Epithelial cell of esophagus (primary cell): ENCODE results near the gene CPPED1.

Experiments
- DNase-seq: peaks from one replicate; pipeline ENCODE4 v3.0.0; 2010; ENCODE audit warnings: low read depth
- H3K4me3 ChIP-seq: 2 replicates; pipeline ENCODE4 v1.5.1; 2011; ENCODE audit warnings: mild to moderate bottlenecking, low read length, control low read depth
- CTCF ChIP-seq: IDR thresholded peaks from 2 replicates; pipeline ENCODE4 v1.5.1; 2011; ENCODE audit warnings: low read depth, mild to moderate bottlenecking, low read length, control low read depth, inconsistent platforms; ENCODE audit not compliant: insufficient read depth; ENCODE audit errors: missing control alignments

Gene CPPED1

GRCh38 chr16:12758031-12758669, 45.5 kb downstream of the CPPED1 start:
- no peak overlapping the region for H3K4me3 ChIP-seq
- no peak for DNase-seq
- TF ChIP-seq CTCF = no peak

- TF ChIP-seq CTCF = no peak
- DNase-seq = no peak
- no peak overlapping the region for H3K4me3 ChIP-seq
Measured at GRCh38 chr16:12757546-12757945, 46.1 kb downstream of the CPPED1 start.

GRCh38 chr16:12754824-12755543, 48.7 kb downstream of the CPPED1 start:
- no peak for DNase-seq
- H3K4me3 ChIP-seq = no peak overlapping the region
- no peak for TF ChIP-seq CTCF

GRCh38 chr16:12753203-12754023, 50.3 kb downstream of the CPPED1 start:
- no peak for DNase-seq
- TF ChIP-seq CTCF = no peak

GRCh38 chr16:12752159-12752558, 51.5 kb downstream of the CPPED1 start:
- no peak for TF ChIP-seq CTCF
- no peak for DNase-seq
- no peak overlapping the region for H3K4me3 ChIP-seq

More at GRCh38 chr16:12753203-12754023, 50.3 kb downstream of the CPPED1 start:
- no peak overlapping the region for H3K4me3 ChIP-seq

GRCh38 chr16:12750554-12750918, 53.2 kb downstream of the CPPED1 start:
- H3K4me3 ChIP-seq = no peak overlapping the region
- no peak for DNase-seq
- TF ChIP-seq CTCF = no peak

- H3K4me3 ChIP-seq = no peak overlapping the region
- no peak for DNase-seq
- TF ChIP-seq CTCF = no peak
Measured at GRCh38 chr16:12749076-12749475, 54.6 kb downstream of the CPPED1 start.
